HG03045 (cell line): Measurements from ENCODE around the gene FILIP1.

Experiments used
- ATAC-seq: cut with Tn5 transposase; IDR thresholded peaks from one replicate; pipeline ENCODE4 v1.9.1; 2021; ENCODE audit warnings: mild to moderate bottlenecking, moderate library complexity; ENCODE audit not compliant: unreplicated experiment

Gene FILIP1

GRCh38 chr6:75393806-75394205 is 99.8 kb downstream of the FILIP1 start:
- ATAC-seq: no peak

GRCh38 chr6:75391276-75391675 is 102.3 kb downstream of the FILIP1 start:
- ATAC-seq: no peak

- ATAC-seq: no peak
Measured at GRCh38 chr6:75386050-75386770, 107.4 kb downstream of the FILIP1 start.

GRCh38 chr6:75384116-75384515 is 109.5 kb downstream of the FILIP1 start:
- no peak for ATAC-seq

GRCh38 chr6:75382634-75382900 is 111.0 kb downstream of the FILIP1 start:
- no peak for ATAC-seq

GRCh38 chr6:75381877-75382633 is 111.5 kb downstream of the FILIP1 start:
- ATAC-seq: no peak

GRCh38 chr6:75379536-75379935 is 114.1 kb downstream of the FILIP1 start:
- no peak for ATAC-seq

- no peak for ATAC-seq
Measured at GRCh38 chr6:75378101-75378500, 115.5 kb downstream of the FILIP1 start.

GRCh38 chr6:75377386-75377785 is 116.2 kb downstream of the FILIP1 start:
- ATAC-seq: no peak

- no peak for ATAC-seq
Measured at GRCh38 chr6:75376347-75377024, 117.1 kb downstream of the FILIP1 start.

GRCh38 chr6:75374961-75375400 is 118.6 kb downstream of the FILIP1 start:
- ATAC-seq: no peak

- no peak for ATAC-seq
Measured at GRCh38 chr6:75372884-75373283, 120.7 kb downstream of the FILIP1 start.

GRCh38 chr6:75370011-75370410 is 123.6 kb downstream of the FILIP1 start:
- ATAC-seq: no peak

- ATAC-seq: no peak
Measured at GRCh38 chr6:75368864-75369402, 124.7 kb downstream of the FILIP1 start.

GRCh38 chr6:75368151-75368779 is 125.3 kb downstream of the FILIP1 start:
- ATAC-seq: no peak

- no peak for ATAC-seq
Measured at GRCh38 chr6:75363304-75363703, 130.3 kb downstream of the FILIP1 start.

- no peak for ATAC-seq
Measured at GRCh38 chr6:75353644-75354043, 140.0 kb downstream of the FILIP1 start.

- ATAC-seq: no peak
Measured at GRCh38 chr6:75351570-75351969, 142.0 kb downstream of the FILIP1 start.

- ATAC-seq: no peak
Measured at GRCh38 chr6:75350808-75351207, 142.8 kb downstream of the FILIP1 start.

- ATAC-seq: no peak
Measured at GRCh38 chr6:75350156-75350555, 143.4 kb downstream of the FILIP1 start.

GRCh38 chr6:75349262-75349984 is 144.2 kb downstream of the FILIP1 start:
- no peak for ATAC-seq
